NCI-H1417 treated with DMSO at 0.1 percent for 48 hours (cell line): Measurements from ENCODE around the gene KLF15.

Experiments used
- DNase-seq: peaks from one replicate; lab custom pipeline; 2025; lab: John Stamatoyannopoulos, UW

Gene KLF15

GRCh38 chr3:126320517-126321293 lies 36.5 kb downstream of the KLF15 start:
- no peak for DNase-seq

GRCh38 chr3:126319701-126320295 lies 37.4 kb downstream of the KLF15 start:
- DNase-seq, result no peak

- no peak for DNase-seq
Measured at GRCh38 chr3:126317029-126317996, 39.9 kb downstream of the KLF15 start.

GRCh38 chr3:126316501-126316939 lies 40.7 kb downstream of the KLF15 start:
- no peak for DNase-seq

- DNase-seq, result no peak
Measured at GRCh38 chr3:126316031-126316461, 41.2 kb downstream of the KLF15 start.

- no peak for DNase-seq
Measured at GRCh38 chr3:126314790-126315658, 42.2 kb downstream of the KLF15 start.

GRCh38 chr3:126314305-126314789 lies 42.9 kb downstream of the KLF15 start:
- DNase-seq, result no peak

- DNase-seq, result no peak
Measured at GRCh38 chr3:126313580-126314304, 43.5 kb downstream of the KLF15 start.

GRCh38 chr3:126313166-126313565 lies 44.0 kb downstream of the KLF15 start:
- no peak for DNase-seq

GRCh38 chr3:126312341-126312740 lies 44.9 kb downstream of the KLF15 start:
- DNase-seq, result no peak

- no peak for DNase-seq
Measured at GRCh38 chr3:126311338-126311978, 45.8 kb downstream of the KLF15 start.

- DNase-seq, result no peak
Measured at GRCh38 chr3:126310816-126311215, 46.4 kb downstream of the KLF15 start.

- DNase-seq, result no peak
Measured at GRCh38 chr3:126309861-126310655, 47.1 kb downstream of the KLF15 start.

GRCh38 chr3:126309165-126309564 lies 48.0 kb downstream of the KLF15 start:
- DNase-seq, result no peak

GRCh38 chr3:126308394-126309125 lies 48.6 kb downstream of the KLF15 start:
- DNase-seq, result no peak

- no peak for DNase-seq
Measured at GRCh38 chr3:126307591-126308393, 49.4 kb downstream of the KLF15 start.

GRCh38 chr3:126306888-126307482 lies 50.2 kb downstream of the KLF15 start:
- DNase-seq, result no peak
